ENCODE results near the gene FARP1.

Gene FARP1

GRCh38 chr13:98406971-98407370, 264.1 kb downstream of the FARP1 start:
- Histone ChIP-seq H3K4me2 (no peak overlapping the region), H3K27ac (no peak overlapping the region), H3K36me3 (ENCODE audit: insufficient read depth) (no peaks in the 10 kb centered on the region), H3K79me2 (ENCODE audit: insufficient read depth, low read depth) (no peaks in the 10 kb centered on the region), H3K4me3 (IDR thresholded peaks at IDR 0.05; ENCODE audit: insufficient read depth, low read depth, low read length) (no peak overlapping the region), H3K27me3 (ENCODE audit: insufficient read depth, low read depth) (no peaks in the 10 kb centered on the region), H2AFZ (ENCODE audit: low read depth) (no peak overlapping the region), H3K9ac (no peak overlapping the region), H3K4me1 (ENCODE audit: low read depth, poor library complexity, severe bottlenecking) (no peaks in the 10 kb centered on the region), H4K20me1 (ENCODE audit: insufficient read depth) (no peaks in the 10 kb centered on the region)
- no peak for TF ChIP-seq CTCF (conservative IDR thresholded peaks at IDR 0.05; ENCODE audit: low read depth, low read length)

GRCh38 chr13:98407575-98407974, 264.7 kb downstream of the FARP1 start:
- no peak overlapping the region for H3K27ac ChIP-seq
- H3K27me3 ChIP-seq (ENCODE audit: insufficient read depth, low read depth), result no peaks in the 10 kb centered on the region
- H3K4me1 ChIP-seq (ENCODE audit: low read depth, poor library complexity, severe bottlenecking), result no peaks in the 10 kb centered on the region
- H4K20me1 ChIP-seq (ENCODE audit: insufficient read depth), result no peaks in the 10 kb centered on the region
- no peak overlapping the region for H3K4me3 ChIP-seq (IDR thresholded peaks at IDR 0.05; ENCODE audit: insufficient read depth, low read depth, low read length)
- H3K36me3 ChIP-seq (ENCODE audit: insufficient read depth), result no peaks in the 10 kb centered on the region
- no peak overlapping the region for H3K4me2 ChIP-seq
- no peaks in the 10 kb centered on the region for H3K79me2 ChIP-seq (ENCODE audit: insufficient read depth, low read depth)
- H3K9ac ChIP-seq, result no peak overlapping the region
- H2AFZ ChIP-seq (ENCODE audit: low read depth), result no peak overlapping the region
- no peak for TF ChIP-seq CTCF (conservative IDR thresholded peaks at IDR 0.05; ENCODE audit: low read depth, low read length)

- Histone ChIP-seq H3K79me2 (ENCODE audit: insufficient read depth, low read depth) (no peaks in the 10 kb centered on the region), H3K9ac (no peak overlapping the region), H3K27me3 (ENCODE audit: insufficient read depth, low read depth) (no peaks in the 10 kb centered on the region), H2AFZ (ENCODE audit: low read depth) (no peak overlapping the region), H3K36me3 (ENCODE audit: insufficient read depth) (no peaks in the 10 kb centered on the region), H3K4me1 (ENCODE audit: low read depth, poor library complexity, severe bottlenecking) (no peaks in the 10 kb centered on the region), H3K27ac (no peak overlapping the region), H4K20me1 (ENCODE audit: insufficient read depth) (no peaks in the 10 kb centered on the region), H3K4me3 (IDR thresholded peaks at IDR 0.05; ENCODE audit: insufficient read depth, low read depth, low read length) (no peak overlapping the region), H3K4me2 (no peak overlapping the region)
- no peak for TF ChIP-seq CTCF (conservative IDR thresholded peaks at IDR 0.05; ENCODE audit: low read depth, low read length)
These were observed 266.4 kb downstream of the FARP1 start for GRCh38 chr13:98409281-98409680.

- TF ChIP-seq CTCF (conservative IDR thresholded peaks at IDR 0.05; ENCODE audit: low read depth, low read length), result no peak
- no peak overlapping the region for H3K4me3 ChIP-seq (IDR thresholded peaks at IDR 0.05; ENCODE audit: insufficient read depth, low read depth, low read length)
- no peak overlapping the region for H2AFZ ChIP-seq (ENCODE audit: low read depth)
- no peaks in the 10 kb centered on the region for H3K27me3 ChIP-seq (ENCODE audit: insufficient read depth, low read depth)
- no peaks in the 10 kb centered on the region for H4K20me1 ChIP-seq (ENCODE audit: insufficient read depth)
- no peak overlapping the region for H3K27ac ChIP-seq
- H3K4me2 ChIP-seq, result no peak overlapping the region
- H3K9ac ChIP-seq, result no peak overlapping the region
- no peaks in the 10 kb centered on the region for H3K4me1 ChIP-seq (ENCODE audit: low read depth, poor library complexity, severe bottlenecking)
- H3K79me2 ChIP-seq (ENCODE audit: insufficient read depth, low read depth), result no peaks in the 10 kb centered on the region
- no peaks in the 10 kb centered on the region for H3K36me3 ChIP-seq (ENCODE audit: insufficient read depth)
These were observed 267.7 kb downstream of the FARP1 start for GRCh38 chr13:98410612-98411011.

- no peak overlapping the region for H3K9ac ChIP-seq
- no peak overlapping the region for H3K4me3 ChIP-seq (IDR thresholded peaks at IDR 0.05; ENCODE audit: insufficient read depth, low read depth, low read length)
- no peak overlapping the region for H3K27ac ChIP-seq
- no peak overlapping the region for H3K4me2 ChIP-seq
- H3K36me3 ChIP-seq (ENCODE audit: insufficient read depth), result no peaks in the 10 kb centered on the region
- H2AFZ ChIP-seq (ENCODE audit: low read depth), result no peak overlapping the region
- H3K4me1 ChIP-seq (ENCODE audit: low read depth, poor library complexity, severe bottlenecking), result no peaks in the 10 kb centered on the region
- H3K79me2 ChIP-seq (ENCODE audit: insufficient read depth, low read depth), result no peaks in the 10 kb centered on the region
- no peak for TF ChIP-seq CTCF (conservative IDR thresholded peaks at IDR 0.05; ENCODE audit: low read depth, low read length)
- no peaks in the 10 kb centered on the region for H3K27me3 ChIP-seq (ENCODE audit: insufficient read depth, low read depth)
- no peaks in the 10 kb centered on the region for H4K20me1 ChIP-seq (ENCODE audit: insufficient read depth)
These were observed 268.1 kb downstream of the FARP1 start for GRCh38 chr13:98411013-98411412.
